Tibial nerve (tissue), 4 donors: ENCODE results near the gene PTPRD.

Experiments
- EP300 ChIP-seq, 2 donors: sonication (generic); formaldehyde crosslinking; IDR thresholded peaks; one replicate each; pipeline ENCODE4 v1.6.1; 2017; ENCODE audit warnings: antibody characterized with exemption in 2 of 2, mild to moderate bottlenecking in 1 of 2
- POLR2A ChIP-seq, 2 donors: fragments of 450-650 bp; IDR thresholded peaks; one replicate each; pipeline ENCODE4 v1.6.1; 2017; ENCODE audit warnings: antibody characterized with exemption in 2 of 2, mild to moderate bottlenecking in 2 of 2, moderate library complexity in 2 of 2
- TF ChIP-seq, protein P1 (sequence below), 5 experiments: fragments of 200-600 bp in 3 of 5; fragments of 450-650 bp in 2 of 5; sonication (generic) in 3 of 5; IDR thresholded peaks; one replicate each; pipeline ENCODE4 v1.5.1; 2016 to 2019; ENCODE audit warnings: antibody characterized with exemption in 5 of 5, mild to moderate bottlenecking in 3 of 5, moderate library complexity in 2 of 5

DNA sequence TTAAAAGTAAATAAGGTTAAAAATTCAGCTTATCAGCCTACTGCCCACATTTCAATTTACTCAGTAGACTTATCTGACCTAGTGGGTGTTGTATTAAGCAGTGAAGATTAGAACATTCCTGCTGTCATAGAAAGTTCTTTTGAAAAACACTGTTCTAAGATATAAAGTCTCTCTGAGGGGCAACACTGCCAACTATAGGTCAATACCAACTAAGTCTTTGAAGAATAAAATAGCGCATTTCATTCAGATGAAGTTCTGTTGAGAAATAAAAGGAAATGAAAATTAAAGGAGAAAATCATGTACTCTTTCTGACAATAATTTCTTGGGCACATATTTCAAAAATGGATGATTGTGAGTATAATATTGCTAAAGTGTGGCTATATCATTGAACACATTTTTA, 86.8 kb downstream of the PTPRD start:
- TF ChIP-seq, protein P1, sequence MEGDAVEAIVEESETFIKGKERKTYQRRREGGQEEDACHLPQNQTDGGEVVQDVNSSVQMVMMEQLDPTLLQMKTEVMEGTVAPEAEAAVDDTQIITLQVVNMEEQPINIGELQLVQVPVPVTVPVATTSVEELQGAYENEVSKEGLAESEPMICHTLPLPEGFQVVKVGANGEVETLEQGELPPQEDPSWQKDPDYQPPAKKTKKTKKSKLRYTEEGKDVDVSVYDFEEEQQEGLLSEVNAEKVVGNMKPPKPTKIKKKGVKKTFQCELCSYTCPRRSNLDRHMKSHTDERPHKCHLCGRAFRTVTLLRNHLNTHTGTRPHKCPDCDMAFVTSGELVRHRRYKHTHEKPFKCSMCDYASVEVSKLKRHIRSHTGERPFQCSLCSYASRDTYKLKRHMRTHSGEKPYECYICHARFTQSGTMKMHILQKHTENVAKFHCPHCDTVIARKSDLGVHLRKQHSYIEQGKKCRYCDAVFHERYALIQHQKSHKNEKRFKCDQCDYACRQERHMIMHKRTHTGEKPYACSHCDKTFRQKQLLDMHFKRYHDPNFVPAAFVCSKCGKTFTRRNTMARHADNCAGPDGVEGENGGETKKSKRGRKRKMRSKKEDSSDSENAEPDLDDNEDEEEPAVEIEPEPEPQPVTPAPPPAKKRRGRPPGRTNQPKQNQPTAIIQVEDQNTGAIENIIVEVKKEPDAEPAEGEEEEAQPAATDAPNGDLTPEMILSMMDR (IDR thresholded peaks at IDR 0.05) = no peak
- TF ChIP-seq POLR2A (IDR thresholded peaks at IDR 0.05) (no peak), EP300 (IDR thresholded peaks at IDR 0.05) (no peak)
